HUES64 (cell line): ENCODE data around the gene HDAC1.
A peak's percentile ranks its signal among the peaks of the same experiment; 100 is the strongest.

ENCODE experiments used
- H3K27ac ChIP-seq: 2 replicates; pipeline ENCODE4 v1.7.0; 2013; ENCODE audit warnings: low read depth, low read length, inconsistent platforms
- H3K27me3 ChIP-seq: 2 replicates; pipeline ENCODE4 v1.6.1; 2013; ENCODE audit warnings: mild to moderate bottlenecking, low read length; ENCODE audit not compliant: insufficient read depth
- H3K36me3 ChIP-seq: 2 replicates; pipeline ENCODE4 v1.6.1; 2013; ENCODE audit warnings: mild to moderate bottlenecking, low read length; ENCODE audit not compliant: insufficient read depth
- H3K4me1 ChIP-seq: 2 replicates; pipeline ENCODE4 v1.6.1; 2013; ENCODE audit warnings: mild to moderate bottlenecking, low read length, moderate library complexity; ENCODE audit not compliant: insufficient read depth
- H3K4me3 ChIP-seq: 2 replicates; pipeline ENCODE4 v1.5.1; 2013; ENCODE audit warnings: mild to moderate bottlenecking, low read length, moderate library complexity
- H3K9ac ChIP-seq: 2 replicates; pipeline ENCODE4 v1.6.1; 2013; ENCODE audit warnings: mild to moderate bottlenecking, low read depth, low read length
- H3K9me3 ChIP-seq: 2 replicates; pipeline ENCODE4 v1.6.1; 2013; ENCODE audit warnings: low read depth, low read length; ENCODE audit not compliant: insufficient read depth
- WGBS: fragments of 150-250, 120-280 bp; methylation state at CpG from one replicate; pipeline ENCODE4 v1.1.7; 2013; ENCODE audit warnings: missing lambda C conversion rate; 5-methylcytosine and 5-hydroxymethylcytosine counted together

Gene HDAC1

GRCh38 chr1:32362474-32363313 lies 70.8 kb downstream of the HDAC1 start, which contains the start of the genes FAM229A and TSSK3:
Gene FAM229A (minus strand): TSS chr1:32362485. CDS start chr1:32362091, 394 bp downstream.
Gene TSSK3 (plus strand): TSS chr1:32362539. CDS start chr1:32362702, 163 bp downstream.
- Histone ChIP-seq H3K27me3 (peaks cover 22% of the 10 kb centered on the region), H3K27ac (no peak within 1 kb of the TSS), H3K4me1 (0 out of 2 replicates have a peak, but pooled peaks cover 4% of the 10 kb centered on the region), H3K9ac (peak within 1 kb of the TSS; percentile 57), H3K4me3 (peak within 1 kb of the TSS; percentile 52), H3K36me3 (peaks cover 38% of the 10 kb centered on the region), H3K9me3 (no peaks in the 10 kb centered on the region)
- 63% methylated on average over 17 of the region's 17 CpGs for WGBS

- Histone ChIP-seq H3K4me1 (0 out of 2 replicates have a peak, but pooled peaks cover 4% of the 10 kb centered on the region), H3K27me3 (peaks cover 22% of the 10 kb centered on the region), H3K27ac (no peak overlapping the region), H3K9me3 (no peaks in the 10 kb centered on the region), H3K9ac (no peak overlapping the region), H3K36me3 (peaks cover 48% of the 10 kb centered on the region), H3K4me3 (no peak overlapping the region)
- 95% methylated on average over 12 of the region's 12 CpGs for WGBS
Measured at GRCh38 chr1:32363713-32364112, 71.8 kb downstream of the HDAC1 start.

DNA sequence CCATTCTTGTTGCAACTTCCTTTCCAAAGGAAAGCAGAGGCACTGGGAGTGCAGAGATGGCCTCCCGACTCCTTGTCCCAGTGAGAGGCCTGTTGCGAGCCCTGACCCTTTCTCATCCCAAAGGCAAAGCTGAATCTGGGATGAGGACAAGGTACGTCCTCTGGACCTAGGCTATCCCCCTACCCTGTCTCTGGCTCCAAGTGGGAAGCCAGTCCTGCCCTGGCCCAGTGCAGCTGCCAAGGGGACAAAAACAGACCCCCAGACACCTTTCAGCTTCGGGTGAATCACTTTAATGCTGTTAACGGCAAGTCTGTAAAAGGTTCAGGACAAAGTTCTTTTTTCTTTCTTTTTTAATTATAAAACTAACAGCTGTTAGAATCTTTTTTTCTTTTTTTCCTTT lies 73.0 kb downstream of the HDAC1 start:
- H3K4me1 ChIP-seq: 0 out of 2 replicates have a peak, but pooled peaks cover 4% of the 10 kb centered on the region
- H3K9ac ChIP-seq: no peak overlapping the region
- no peak overlapping the region for H3K27ac ChIP-seq
- no peaks in the 10 kb centered on the region for H3K9me3 ChIP-seq
- WGBS: 91% methylated on average over 4 of the region's 5 CpGs
- peaks cover 22% of the 10 kb centered on the region for H3K27me3 ChIP-seq
- H3K36me3 ChIP-seq: peaks cover 57% of the 10 kb centered on the region
- no peak overlapping the region for H3K4me3 ChIP-seq

DNA sequence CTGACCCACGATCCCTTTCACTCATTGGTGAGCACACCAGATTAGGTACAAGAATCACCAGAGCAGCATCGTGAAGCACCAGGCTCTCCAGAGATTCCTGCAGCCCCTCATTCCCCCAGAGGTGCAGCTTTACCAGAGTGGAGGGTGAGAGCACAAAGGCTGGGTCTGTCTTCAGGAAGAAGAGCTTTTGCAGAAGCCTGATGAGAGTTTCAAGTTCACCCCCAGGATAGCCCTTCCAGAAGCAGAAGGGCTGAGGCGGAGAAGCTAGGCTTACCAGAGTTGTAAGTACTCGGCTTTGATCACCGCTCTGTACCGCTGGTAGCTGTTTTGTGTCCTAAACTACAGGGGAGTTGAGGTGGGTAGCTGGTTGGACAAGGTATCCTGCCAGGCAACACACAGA lies 73.6 kb downstream of the HDAC1 start:
- Histone ChIP-seq H3K4me1 (0 out of 2 replicates have a peak, but pooled peaks cover 4% of the 10 kb centered on the region), H3K27ac (no peak overlapping the region), H3K9ac (no peak overlapping the region), H3K9me3 (no peaks in the 10 kb centered on the region), H3K4me3 (no peak overlapping the region), H3K27me3 (peaks cover 21% of the 10 kb centered on the region), H3K36me3 (peaks cover 57% of the 10 kb centered on the region)
- 91% methylated on average over 6 of the region's 6 CpGs for WGBS

GRCh38 chr1:32367912-32368635 lies 76.2 kb downstream of the HDAC1 start:
- Histone ChIP-seq H3K36me3 (peaks cover 78% of the 10 kb centered on the region), H3K9me3 (no peaks in the 10 kb centered on the region)
- WGBS: 93% methylated on average over 7 of the region's 7 CpGs

DNA sequence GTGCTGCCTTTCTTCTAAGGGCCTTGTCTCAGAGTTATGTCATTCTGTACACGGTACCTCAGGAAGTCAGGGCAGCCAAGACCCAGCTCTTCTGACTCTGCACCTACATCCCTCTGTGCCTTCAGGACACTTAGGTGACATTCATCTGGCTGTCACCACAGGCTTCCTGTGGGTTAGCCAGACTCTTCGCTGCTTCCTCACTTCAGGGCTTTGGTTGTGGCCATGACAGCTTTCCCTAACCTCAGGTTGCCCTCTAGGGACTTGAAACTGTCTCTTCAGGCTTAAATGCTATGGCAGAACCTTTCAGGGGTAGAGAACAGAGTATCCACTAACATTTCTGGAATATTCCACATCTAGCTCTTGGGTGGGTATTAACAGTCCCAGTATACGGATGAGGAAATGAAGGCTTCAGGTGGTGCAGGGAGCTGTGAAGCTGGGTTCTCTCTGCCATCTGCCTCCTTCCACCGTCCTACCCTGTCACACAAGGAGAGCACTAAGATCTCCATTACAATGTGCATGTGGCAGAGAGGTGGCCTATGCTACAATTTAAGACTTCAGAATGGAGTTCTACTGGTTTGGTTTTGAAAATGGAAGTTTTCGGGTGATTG lies 80.4 kb downstream of the HDAC1 start:
- Histone ChIP-seq H3K9ac (no peak overlapping the region), H3K27me3 (no peaks in the 10 kb centered on the region), H3K27ac (no peak overlapping the region), H3K9me3 (no peaks in the 10 kb centered on the region), H3K4me3 (no peak overlapping the region), H3K36me3 (peaks cover 84% of the 10 kb centered on the region), H3K4me1 (no peaks in the 10 kb centered on the region)
- WGBS: 94% methylated on average over 4 of the region's 5 CpGs

More at GRCh38 chr1:32367912-32368635, 76.2 kb downstream of the HDAC1 start:
- H3K27me3 ChIP-seq: no peaks in the 10 kb centered on the region
- no peak overlapping the region for H3K4me3 ChIP-seq
- H3K9ac ChIP-seq: no peak overlapping the region
- no peak overlapping the region for H3K27ac ChIP-seq
- no peaks in the 10 kb centered on the region for H3K4me1 ChIP-seq

DNA sequence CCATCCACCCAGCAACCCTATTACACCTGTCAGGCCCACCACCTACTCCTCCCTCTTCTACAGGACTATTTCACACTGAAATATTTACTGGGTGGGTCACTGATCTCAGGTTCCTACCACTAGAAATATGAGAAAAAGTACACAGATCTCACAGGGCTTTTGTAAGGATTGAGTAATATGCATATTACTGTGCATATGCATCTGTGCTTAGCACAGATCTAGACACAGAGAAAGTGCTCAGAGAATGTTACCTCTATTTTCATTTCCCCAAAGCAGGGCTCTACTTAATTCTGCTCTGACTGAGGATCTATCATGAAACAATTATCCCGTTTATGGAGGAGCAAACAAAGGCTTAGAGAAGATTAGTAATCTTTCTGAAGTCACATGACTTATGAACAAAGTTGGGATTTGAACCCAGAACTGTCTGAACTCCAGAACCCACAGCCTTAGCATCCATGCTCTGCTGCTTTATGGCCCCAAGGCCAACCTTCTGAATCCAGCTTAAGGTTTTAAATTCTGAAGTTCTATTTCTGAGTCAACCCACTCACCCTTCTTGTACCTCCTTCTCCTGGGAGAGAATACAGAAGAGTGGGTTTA lies 82.2 kb downstream of the HDAC1 start:
- peaks cover 85% of the 10 kb centered on the region for H3K36me3 ChIP-seq
- H3K9ac ChIP-seq: no peak overlapping the region
- H3K27ac ChIP-seq: no peak overlapping the region
- H3K27me3 ChIP-seq: no peaks in the 10 kb centered on the region
- no peak overlapping the region for H3K4me3 ChIP-seq
- 88% methylated on average over 1 of the region's 1 CpG for WGBS
- H3K4me1 ChIP-seq: no peaks in the 10 kb centered on the region
- H3K9me3 ChIP-seq: no peaks in the 10 kb centered on the region

GRCh38 chr1:32376199-32376598 lies 84.3 kb downstream of the HDAC1 start:
- no peak overlapping the region for H3K27ac ChIP-seq
- H3K27me3 ChIP-seq: no peaks in the 10 kb centered on the region
- WGBS: 93% methylated on average over 11 of the region's 11 CpGs
- no peak overlapping the region for H3K4me3 ChIP-seq
- no peak overlapping the region for H3K9ac ChIP-seq
- no peaks in the 10 kb centered on the region for H3K4me1 ChIP-seq
- peaks cover 95% of the 10 kb centered on the region for H3K36me3 ChIP-seq
- no peaks in the 10 kb centered on the region for H3K9me3 ChIP-seq

DNA sequence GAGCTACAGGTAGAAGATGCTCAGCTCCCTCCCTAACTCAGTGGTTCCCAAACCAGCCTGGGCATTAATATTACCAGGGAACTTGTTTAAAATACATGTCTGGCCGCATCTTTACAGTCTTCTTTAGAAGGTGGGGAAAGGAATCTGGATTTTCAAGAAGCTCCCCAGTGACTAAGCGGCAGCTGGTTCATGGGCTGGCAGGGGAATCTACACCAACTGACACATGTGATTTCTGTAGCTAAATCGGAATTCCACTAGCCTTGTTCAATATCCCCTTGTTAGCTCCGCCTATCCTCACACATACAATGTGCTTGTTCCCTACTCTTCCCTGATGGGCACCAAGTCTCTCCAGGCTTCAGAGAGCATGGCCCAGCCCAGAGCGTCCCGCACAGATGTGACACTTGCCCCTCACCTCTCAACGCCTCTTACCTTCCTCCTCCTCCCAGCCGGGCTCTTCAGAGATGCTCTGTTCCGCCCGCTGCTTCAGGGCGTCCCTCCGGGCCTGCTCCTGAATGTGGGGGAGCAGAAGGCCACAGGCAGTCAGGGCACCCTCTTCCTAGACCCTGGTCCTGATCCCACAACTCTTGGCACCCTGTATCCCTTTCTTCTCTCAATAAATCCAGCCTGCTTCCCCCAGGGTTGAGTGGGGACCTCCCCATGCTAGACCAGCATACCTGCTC lies 85.8 kb downstream of the HDAC1 start:
- H3K4me3 ChIP-seq: no peak overlapping the region
- 97% methylated on average over 12 of the region's 12 CpGs for WGBS
- H3K4me1 ChIP-seq: no peaks in the 10 kb centered on the region
- no peaks in the 10 kb centered on the region for H3K27me3 ChIP-seq
- no peaks in the 10 kb centered on the region for H3K9me3 ChIP-seq
- H3K27ac ChIP-seq: no peak overlapping the region
- peaks cover 97% of the 10 kb centered on the region for H3K36me3 ChIP-seq
- H3K9ac ChIP-seq: no peak overlapping the region

DNA sequence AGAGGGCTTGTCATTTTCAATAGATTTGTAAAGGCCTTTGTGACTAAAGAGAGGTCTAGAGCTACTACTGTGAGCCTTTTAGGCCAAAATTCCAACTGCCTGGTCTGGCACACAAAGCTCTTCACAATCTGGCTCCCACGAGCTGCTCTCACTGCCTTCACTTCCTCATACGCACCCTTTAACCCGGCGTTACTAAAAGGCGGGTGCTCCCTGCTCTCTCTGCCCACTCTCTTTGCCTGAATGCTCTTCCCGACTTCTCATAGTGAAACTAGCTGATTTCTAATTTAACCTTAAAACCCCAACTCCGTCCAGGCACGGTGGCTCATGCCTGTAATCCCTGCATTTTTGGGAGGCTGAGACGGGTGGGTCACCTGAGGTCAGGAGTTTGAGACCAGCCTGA lies 88.2 kb downstream of the HDAC1 start:
- Histone ChIP-seq H3K4me3 (no peak overlapping the region), H3K27ac (no peak overlapping the region), H3K27me3 (no peaks in the 10 kb centered on the region), H3K9ac (no peak overlapping the region), H3K36me3 (peaks cover 98% of the 10 kb centered on the region), H3K9me3 (no peaks in the 10 kb centered on the region), H3K4me1 (no peaks in the 10 kb centered on the region)
- WGBS: 97% methylated on average over 9 of the region's 9 CpGs
